ENCODE data around the gene MED13. TPM values are rescaled to one million over a fixed set of nuclear protein-coding genes. Genes with fewer than 3 reads are reported as not detected.

The MED13 gene
- total and polyA plus RNA-seq, 4 donors, result 6.6 to 64.0 (median 26.0) TPM

DNA sequence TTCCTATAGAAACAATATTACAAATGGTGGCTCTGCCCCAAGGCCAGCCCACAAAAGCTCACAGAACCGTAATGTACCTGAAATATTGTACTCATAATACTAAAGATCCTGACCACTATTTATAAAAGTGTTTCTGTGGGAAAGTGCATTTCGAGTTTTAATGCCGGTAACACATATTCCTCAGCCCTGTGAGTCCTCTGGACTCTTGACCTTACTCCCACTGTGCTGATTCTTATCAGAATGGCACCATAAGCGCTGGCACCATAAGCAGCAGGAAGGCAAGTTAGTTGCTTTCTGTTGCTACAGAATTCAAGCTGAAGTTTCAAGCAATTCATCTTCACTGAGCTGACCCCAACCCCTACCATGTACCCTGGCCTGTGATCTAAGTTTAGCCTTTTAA lies 36.4 kb upstream of the MED13 start (continued):
- TF ChIP-seq, protein P1, sequence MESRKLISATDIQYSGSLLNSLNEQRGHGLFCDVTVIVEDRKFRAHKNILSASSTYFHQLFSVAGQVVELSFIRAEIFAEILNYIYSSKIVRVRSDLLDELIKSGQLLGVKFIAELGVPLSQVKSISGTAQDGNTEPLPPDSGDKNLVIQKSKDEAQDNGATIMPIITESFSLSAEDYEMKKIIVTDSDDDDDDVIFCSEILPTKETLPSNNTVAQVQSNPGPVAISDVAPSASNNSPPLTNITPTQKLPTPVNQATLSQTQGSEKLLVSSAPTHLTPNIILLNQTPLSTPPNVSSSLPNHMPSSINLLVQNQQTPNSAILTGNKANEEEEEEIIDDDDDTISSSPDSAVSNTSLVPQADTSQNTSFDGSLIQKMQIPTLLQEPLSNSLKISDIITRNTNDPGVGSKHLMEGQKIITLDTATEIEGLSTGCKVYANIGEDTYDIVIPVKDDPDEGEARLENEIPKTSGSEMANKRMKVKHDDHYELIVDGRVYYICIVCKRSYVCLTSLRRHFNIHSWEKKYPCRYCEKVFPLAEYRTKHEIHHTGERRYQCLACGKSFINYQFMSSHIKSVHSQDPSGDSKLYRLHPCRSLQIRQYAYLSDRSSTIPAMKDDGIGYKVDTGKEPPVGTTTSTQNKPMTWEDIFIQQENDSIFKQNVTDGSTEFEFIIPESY (IDR thresholded peaks at IDR 0.05), result peak; percentile 13

DNA sequence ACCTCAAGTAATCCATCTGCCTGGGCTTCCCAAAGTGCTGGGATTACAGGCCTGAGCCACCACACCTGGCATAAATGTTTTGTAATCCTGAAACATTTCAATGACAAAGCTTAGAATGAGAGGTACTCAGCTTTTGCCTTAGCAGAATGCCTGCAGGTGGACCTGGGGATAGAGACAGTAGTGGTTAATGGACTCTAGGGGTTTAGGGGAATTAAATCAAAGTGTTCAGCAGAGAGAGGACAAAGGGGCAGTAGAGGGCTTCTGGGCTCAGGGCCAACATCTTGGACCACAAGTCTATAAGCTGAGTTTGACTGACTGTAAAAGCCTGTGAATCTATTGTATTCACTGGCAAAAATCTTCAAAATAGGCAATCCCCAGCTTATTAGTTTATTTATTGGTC lies 36.0 kb upstream of the MED13 start:
- TF ChIP-seq, protein P2, sequence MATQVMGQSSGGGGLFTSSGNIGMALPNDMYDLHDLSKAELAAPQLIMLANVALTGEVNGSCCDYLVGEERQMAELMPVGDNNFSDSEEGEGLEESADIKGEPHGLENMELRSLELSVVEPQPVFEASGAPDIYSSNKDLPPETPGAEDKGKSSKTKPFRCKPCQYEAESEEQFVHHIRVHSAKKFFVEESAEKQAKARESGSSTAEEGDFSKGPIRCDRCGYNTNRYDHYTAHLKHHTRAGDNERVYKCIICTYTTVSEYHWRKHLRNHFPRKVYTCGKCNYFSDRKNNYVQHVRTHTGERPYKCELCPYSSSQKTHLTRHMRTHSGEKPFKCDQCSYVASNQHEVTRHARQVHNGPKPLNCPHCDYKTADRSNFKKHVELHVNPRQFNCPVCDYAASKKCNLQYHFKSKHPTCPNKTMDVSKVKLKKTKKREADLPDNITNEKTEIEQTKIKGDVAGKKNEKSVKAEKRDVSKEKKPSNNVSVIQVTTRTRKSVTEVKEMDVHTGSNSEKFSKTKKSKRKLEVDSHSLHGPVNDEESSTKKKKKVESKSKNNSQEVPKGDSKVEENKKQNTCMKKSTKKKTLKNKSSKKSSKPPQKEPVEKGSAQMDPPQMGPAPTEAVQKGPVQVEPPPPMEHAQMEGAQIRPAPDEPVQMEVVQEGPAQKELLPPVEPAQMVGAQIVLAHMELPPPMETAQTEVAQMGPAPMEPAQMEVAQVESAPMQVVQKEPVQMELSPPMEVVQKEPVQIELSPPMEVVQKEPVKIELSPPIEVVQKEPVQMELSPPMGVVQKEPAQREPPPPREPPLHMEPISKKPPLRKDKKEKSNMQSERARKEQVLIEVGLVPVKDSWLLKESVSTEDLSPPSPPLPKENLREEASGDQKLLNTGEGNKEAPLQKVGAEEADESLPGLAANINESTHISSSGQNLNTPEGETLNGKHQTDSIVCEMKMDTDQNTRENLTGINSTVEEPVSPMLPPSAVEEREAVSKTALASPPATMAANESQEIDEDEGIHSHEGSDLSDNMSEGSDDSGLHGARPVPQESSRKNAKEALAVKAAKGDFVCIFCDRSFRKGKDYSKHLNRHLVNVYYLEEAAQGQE (IDR thresholded peaks at IDR 0.05), result no peak
- TF ChIP-seq, protein P3, sequence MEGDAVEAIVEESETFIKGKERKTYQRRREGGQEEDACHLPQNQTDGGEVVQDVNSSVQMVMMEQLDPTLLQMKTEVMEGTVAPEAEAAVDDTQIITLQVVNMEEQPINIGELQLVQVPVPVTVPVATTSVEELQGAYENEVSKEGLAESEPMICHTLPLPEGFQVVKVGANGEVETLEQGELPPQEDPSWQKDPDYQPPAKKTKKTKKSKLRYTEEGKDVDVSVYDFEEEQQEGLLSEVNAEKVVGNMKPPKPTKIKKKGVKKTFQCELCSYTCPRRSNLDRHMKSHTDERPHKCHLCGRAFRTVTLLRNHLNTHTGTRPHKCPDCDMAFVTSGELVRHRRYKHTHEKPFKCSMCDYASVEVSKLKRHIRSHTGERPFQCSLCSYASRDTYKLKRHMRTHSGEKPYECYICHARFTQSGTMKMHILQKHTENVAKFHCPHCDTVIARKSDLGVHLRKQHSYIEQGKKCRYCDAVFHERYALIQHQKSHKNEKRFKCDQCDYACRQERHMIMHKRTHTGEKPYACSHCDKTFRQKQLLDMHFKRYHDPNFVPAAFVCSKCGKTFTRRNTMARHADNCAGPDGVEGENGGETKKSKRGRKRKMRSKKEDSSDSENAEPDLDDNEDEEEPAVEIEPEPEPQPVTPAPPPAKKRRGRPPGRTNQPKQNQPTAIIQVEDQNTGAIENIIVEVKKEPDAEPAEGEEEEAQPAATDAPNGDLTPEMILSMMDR (IDR thresholded peaks at IDR 0.05; ENCODE audit: low read depth, low read length, missing input control), result no peak
- TF ChIP-seq YY1 (IDR thresholded peaks at IDR 0.05), result no peak
- TF ChIP-seq EGR1 (IDR thresholded peaks at IDR 0.05; ENCODE audit: low read depth in 2 of 2), result no peak
- TF ChIP-seq HNF4G (IDR thresholded peaks at IDR 0.05), result no peak
- TF ChIP-seq, protein P4, sequence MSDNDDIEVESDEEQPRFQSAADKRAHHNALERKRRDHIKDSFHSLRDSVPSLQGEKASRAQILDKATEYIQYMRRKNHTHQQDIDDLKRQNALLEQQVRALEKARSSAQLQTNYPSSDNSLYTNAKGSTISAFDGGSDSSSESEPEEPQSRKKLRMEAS (IDR thresholded peaks at IDR 0.05), result no peak
- TF ChIP-seq RAD21 (IDR thresholded peaks at IDR 0.05), result no peak
- TF ChIP-seq RXRA (IDR thresholded peaks at IDR 0.05), result no peak
- no peak for TF ChIP-seq FOXA2 (IDR thresholded peaks at IDR 0.05)
- TF ChIP-seq JUND (IDR thresholded peaks at IDR 0.05), result no peak
- TF ChIP-seq NR2F2 (IDR thresholded peaks at IDR 0.05), result no peak
- no peak for TF ChIP-seq TAF1 (conservative IDR thresholded peaks at IDR 0.05)
- no peak for TF ChIP-seq HNF4A (conservative IDR thresholded peaks at IDR 0.05)
- TF ChIP-seq, protein P1 (IDR thresholded peaks at IDR 0.05), result no peak
- TF ChIP-seq GABPA (IDR thresholded peaks at IDR 0.05 in 1 of 2, conservative IDR thresholded peaks at IDR 0.05 in 1 of 2), result no peak
- Histone ChIP-seq H3K9me3 (ENCODE audit: control insufficient read depth in 4 of 4, low read length in 3 of 4) (no peaks in the 10 kb centered on the region), H3K9ac (ENCODE audit: low read depth in 1 of 2, low read length in 2 of 2) (no peak overlapping the region), H3K36me3 (ENCODE audit: control insufficient read depth in 4 of 4, insufficient read depth in 3 of 4, low read depth in 1 of 4, low read length in 3 of 4) (no peaks in the 10 kb centered on the region), H3K4me1 (ENCODE audit: control insufficient read depth in 4 of 4, insufficient read depth in 4 of 4, low read length in 3 of 4) (peaks cover 0 to 21% (median 15%) of the 10 kb centered on the region in 4 donors), H3K27me3 (ENCODE audit: control insufficient read depth in 4 of 4, insufficient read depth in 4 of 4, low read length in 3 of 4) (no peaks in the 10 kb centered on the region), H3K4me3 (ENCODE audit: low read depth in 1 of 3, low read length in 3 of 3) (no peak overlapping the region), H3K27ac (ENCODE audit: low read depth in 1 of 2, low read length in 2 of 2) (peak overlapping the region; percentile 24 to 42)
- no peak for DNase-seq (ENCODE audit: low spot score)

Measured in liver (tissue), 9 donors.